Anterior cingulate cortex (tissue), 58 donors: ENCODE results near the gene FOCAD.

ENCODE experiments used
- DNase-seq, 58 donors: peaks; one replicate each; lab custom pipeline; 2025; lab: John Stamatoyannopoulos, UW

FOCAD gene

GRCh38 chr9:20725675-20726074 is 41.6 kb downstream of the FOCAD start:
- DNase-seq = no peak

- DNase-seq = no peak
These were observed 42.1 kb downstream of the FOCAD start for GRCh38 chr9:20726144-20726543.

- no peak for DNase-seq
These were observed 44.6 kb downstream of the FOCAD start for GRCh38 chr9:20728493-20729220.

- DNase-seq = no peak
These were observed 45.5 kb downstream of the FOCAD start for GRCh38 chr9:20729523-20729922.

GRCh38 chr9:20732118-20732517 is 48.1 kb downstream of the FOCAD start:
- DNase-seq = no peak

- no peak for DNase-seq
These were observed 50.2 kb downstream of the FOCAD start for GRCh38 chr9:20734275-20734674.

- no peak for DNase-seq
These were observed 56.2 kb downstream of the FOCAD start for GRCh38 chr9:20740304-20740703.

GRCh38 chr9:20740929-20741582 is 57.0 kb downstream of the FOCAD start:
- DNase-seq = no peak

GRCh38 chr9:20742833-20743232 is 58.8 kb downstream of the FOCAD start:
- no peak for DNase-seq

- DNase-seq = peak in 16 of 58 donors; percentile 1 to 57 (median 4)
These were observed 60.1 kb downstream of the FOCAD start for GRCh38 chr9:20744036-20744630.

GRCh38 chr9:20746967-20747366 is 62.9 kb downstream of the FOCAD start:
- DNase-seq = no peak

GRCh38 chr9:20749496-20750198 is 65.6 kb downstream of the FOCAD start:
- no peak for DNase-seq

GRCh38 chr9:20753761-20754160 is 69.7 kb downstream of the FOCAD start:
- DNase-seq = no peak

GRCh38 chr9:20754556-20754955 is 70.5 kb downstream of the FOCAD start:
- DNase-seq = no peak

GRCh38 chr9:20760246-20760891 is 76.3 kb downstream of the FOCAD start:
- no peak for DNase-seq

- DNase-seq = no peak
These were observed 86.9 kb downstream of the FOCAD start for GRCh38 chr9:20770947-20771346.

GRCh38 chr9:20771729-20772128 is 87.7 kb downstream of the FOCAD start:
- no peak for DNase-seq

GRCh38 chr9:20775683-20776082 is 91.6 kb downstream of the FOCAD start:
- DNase-seq = no peak

- no peak for DNase-seq
These were observed 97.0 kb downstream of the FOCAD start for GRCh38 chr9:20781092-20781491.

GRCh38 chr9:20782289-20782688 is 98.2 kb downstream of the FOCAD start:
- DNase-seq = no peak
